Measurements from ENCODE around the gene SERPIND1. TPM values are rescaled to one million over a fixed set of nuclear protein-coding genes. Genes with fewer than 3 reads are reported as not detected.

SERPIND1 gene
- total and polyA plus RNA-seq, 10 of the 15 experiments (the other 5 are each of a cell fraction or from before 2014, with no cell fraction given): 0.08 to 0.85 (median 0.38) TPM; not detected in 1

GRCh38 chr22:20814221-20814808 is 40.4 kb downstream of the SERPIND1 start:
- H3K9ac ChIP-seq (ENCODE audit: control insufficient read depth, insufficient read depth, low read length): no peak overlapping the region
- 96% methylated on average over 5 of the region's 5 CpGs for WGBS (ENCODE audit: insufficient coverage, insufficient replicate concordance, low lambda C conversion rate, missing lambda C conversion rate)
- no peak overlapping the region for H3K27ac ChIP-seq (ENCODE audit: control insufficient read depth, insufficient read depth)
- intact Hi-C loops (cut with micrococcal nuclease; ENCODE audit: unreplicated experiment): no loop called here
- CTCF ChIA-PET: interaction anchor here (1.1 kb wide), 1 partner anchor 10 kb away, joined by 5 read pairs; no protein-coding TSS in a partner anchor
- BruUV-seq (replicated peaks): no TSS peak
- ATAC-seq (no peak), DNase-seq (ENCODE audit: low read depth, low spot score) (no peak), FAIRE-seq (no peak)
- SMC1A ChIA-PET (ENCODE audit: uncharacterized antibody, unreplicated experiment): no interaction called here
- RAD21 ChIA-PET (ENCODE audit: unreplicated experiment): no interaction called here
- H4K20me1 ChIP-seq (ENCODE audit: control insufficient read depth, insufficient read depth): no peaks in the 10 kb centered on the region
- peaks cover 5% of the 10 kb centered on the region in 2 experiments; a peak in 2 of 4 replicates for H3K36me3 ChIP-seq (ENCODE audit: control insufficient read depth in 2 of 2, insufficient read depth in 2 of 2, low read length in 1 of 2)
- no peaks in the 10 kb centered on the region for H3K9me3 ChIP-seq (replicated peaks; ENCODE audit: control insufficient read depth, insufficient read depth, low read length)
- POLR2A ChIA-PET: no interaction called here
- no peaks in the 10 kb centered on the region for H3K27me3 ChIP-seq (replicated peaks in 1 of 2; ENCODE audit: control insufficient read depth in 2 of 2, insufficient read depth in 2 of 2, low read length in 1 of 2)
- in situ Hi-C loops (cut with MboI): no loop called here
- H3K4me1 ChIP-seq (ENCODE audit: control insufficient read depth, insufficient read depth, low read length): no peaks in the 10 kb centered on the region
- no peak overlapping the region for H2AFZ ChIP-seq (ENCODE audit: control insufficient read depth, low read depth, low read length)
- H3K79me2 ChIP-seq (ENCODE audit: control insufficient read depth, insufficient read depth, low read length): no peaks in the 10 kb centered on the region
- no peak overlapping the region for H3K4me3 ChIP-seq
- H3K4me2 ChIP-seq (ENCODE audit: control insufficient read depth, insufficient read depth): no peak overlapping the region
- TF ChIP-seq MXI1 (IDR thresholded peaks at IDR 0.05; ENCODE audit: low read depth, low read length) (no peak), EGR1 (IDR thresholded peaks at IDR 0.05; ENCODE audit: borderline replicate concordance in 1 of 2, low read depth in 2 of 2, low read length in 2 of 2) (no peak), RELB (IDR thresholded peaks at IDR 0.05; ENCODE audit: low read depth) (no peak), SREBF2 (IDR thresholded peaks at IDR 0.05; ENCODE audit: low read length) (no peak), LARP7 (IDR thresholded peaks at IDR 0.05) (no peak), WRNIP1 (IDR thresholded peaks at IDR 0.05; ENCODE audit: borderline replicate concordance, low read depth, low read length) (no peak), TCF12 (IDR thresholded peaks at IDR 0.05; ENCODE audit: low read depth, low read length) (no peak), ZNF687 (IDR thresholded peaks at IDR 0.05) (no peak), TARDBP (IDR thresholded peaks at IDR 0.05; ENCODE audit: borderline replicate concordance) (no peak), NFIC (IDR thresholded peaks at IDR 0.05; ENCODE audit: low read depth, low read length) (no peak), SMARCA5 (IDR thresholded peaks at IDR 0.05) (no peak), BMI1 (IDR thresholded peaks at IDR 0.05; ENCODE audit: borderline replicate concordance) (no peak), CEBPZ (IDR thresholded peaks at IDR 0.05; ENCODE audit: low read depth, low read length) (no peak)

All from GM12878 (cell line).